HG03108 (cell line): ENCODE results near the gene BICD1.
"Not testable (repeated sequence)": the region's sequence is repeated elsewhere in the genome, so short reads cannot be mapped to it uniquely, and the experiment has no call there.

Source experiments
- ATAC-seq: cut with Tn5 transposase; IDR thresholded peaks from one replicate; pipeline ENCODE4 v1.9.1; 2021; ENCODE audit warnings: moderate library complexity; ENCODE audit not compliant: unreplicated experiment

The BICD1 gene

GRCh38 chr12:32273712-32274111, 167.1 kb downstream of the BICD1 start:
- ATAC-seq, result peak; percentile 70

- ATAC-seq, result no peak
Observed at GRCh38 chr12:32274665-32275064, 168.0 kb downstream of the BICD1 start.

GRCh38 chr12:32275520-32275919, 168.9 kb downstream of the BICD1 start:
- ATAC-seq, result not testable (repeated sequence)

GRCh38 chr12:32277774-32278173, 171.1 kb downstream of the BICD1 start:
- no peak for ATAC-seq

GRCh38 chr12:32281098-32281497, 174.5 kb downstream of the BICD1 start:
- ATAC-seq, result no peak

GRCh38 chr12:32284561-32284960, 177.9 kb downstream of the BICD1 start:
- no peak for ATAC-seq

GRCh38 chr12:32285021-32285420, 178.4 kb downstream of the BICD1 start:
- no peak for ATAC-seq

- no peak for ATAC-seq
Observed at GRCh38 chr12:32285489-32285888, 178.8 kb downstream of the BICD1 start.

GRCh38 chr12:32290411-32290810, 183.8 kb downstream of the BICD1 start:
- ATAC-seq, result no peak

- ATAC-seq, result no peak
Observed at GRCh38 chr12:32292151-32292550, 185.5 kb downstream of the BICD1 start.

- no peak for ATAC-seq
Observed at GRCh38 chr12:32293808-32294419, 187.3 kb downstream of the BICD1 start.

GRCh38 chr12:32296567-32296966, 189.9 kb downstream of the BICD1 start:
- no peak for ATAC-seq

- ATAC-seq, result no peak
Observed at GRCh38 chr12:32298917-32299316, 192.3 kb downstream of the BICD1 start.

GRCh38 chr12:32301216-32301615, 194.6 kb downstream of the BICD1 start:
- ATAC-seq, result no peak

- peak; percentile 58 for ATAC-seq
Observed at GRCh38 chr12:32302218-32303173, 195.8 kb downstream of the BICD1 start.

- no peak for ATAC-seq
Observed at GRCh38 chr12:32303174-32303549, 196.5 kb downstream of the BICD1 start.

GRCh38 chr12:32305163-32305562, 198.5 kb downstream of the BICD1 start:
- no peak for ATAC-seq

- ATAC-seq, result no peak
Observed at GRCh38 chr12:32307326-32307725, 200.7 kb downstream of the BICD1 start.

- ATAC-seq, result no peak
Observed at GRCh38 chr12:32309811-32310736, 203.4 kb downstream of the BICD1 start.

- ATAC-seq, result no peak
Observed at GRCh38 chr12:32312049-32312670, 205.5 kb downstream of the BICD1 start.

GRCh38 chr12:32322354-32322753, 215.7 kb downstream of the BICD1 start:
- no peak for ATAC-seq
